DOHH2 (cell line): ENCODE measurements around the gene GFI1B.
"Not testable (repeated sequence)": the region's sequence is repeated elsewhere in the genome, so short reads cannot be mapped to it uniquely, and the experiment has no call there.

Experiments used
- H3F3A ChIP-seq: fragments of 200-600 bp; sonication (generic), shearing (Covaris generic); 2 replicates; pipeline ENCODE4 v1.6.0; 2016; ENCODE audit warnings: antibody characterized with exemption, mild to moderate bottlenecking; ENCODE audit not compliant: control insufficient read depth, insufficient read depth
- H3K27ac ChIP-seq: fragments of 200-600 bp; sonication (generic); 2 replicates; pipeline ENCODE4 v1.5.1; 2014; ENCODE audit warnings: low read depth, mild to moderate bottlenecking, low read length, moderate library complexity
- H3K27me3 ChIP-seq: fragments of 200-600 bp; sonication (generic); 2 replicates; pipeline ENCODE4 v1.6.1; 2014; ENCODE audit warnings: mild to moderate bottlenecking, low read length, mixed read lengths; ENCODE audit not compliant: control insufficient read depth
- H3K36me3 ChIP-seq: fragments of 200-600 bp; sonication (generic); 2 replicates; pipeline ENCODE4 v1.6.1; 2014; ENCODE audit warnings: mild to moderate bottlenecking, low read length, moderate library complexity, mixed read lengths; ENCODE audit not compliant: control insufficient read depth
- H3K4me1 ChIP-seq: fragments of 200-600 bp; sonication (generic); 2 replicates; pipeline ENCODE4 v1.6.1; 2014; ENCODE audit warnings: mild to moderate bottlenecking, low read length, mixed read lengths; ENCODE audit not compliant: control insufficient read depth
- H3K4me2 ChIP-seq: fragments of 200-600 bp; sonication (generic); 2 replicates; pipeline ENCODE4 v1.6.0; 2014; ENCODE audit warnings: mild to moderate bottlenecking, low read length, moderate library complexity
- H3K4me3 ChIP-seq: fragments of 200-600 bp; sonication (generic); 2 replicates; pipeline ENCODE4 v1.5.1; 2014; ENCODE audit warnings: mild to moderate bottlenecking, low read length, mixed read lengths
- H3K79me2 ChIP-seq: fragments of 200-600 bp; sonication (generic); 2 replicates; pipeline ENCODE4 v1.6.1; 2014; ENCODE audit warnings: mild to moderate bottlenecking, low read length, mixed read lengths; ENCODE audit not compliant: control insufficient read depth
- H3K9me2 ChIP-seq: fragments of 200-600 bp; sonication (generic); replicated peaks from 2 replicates; pipeline ENCODE4 v1.6.1; 2014; ENCODE audit warnings: mild to moderate bottlenecking, low read length, mixed read lengths; ENCODE audit not compliant: control insufficient read depth
- H3K9me3 ChIP-seq: fragments of 200-600 bp; sonication (generic); 2 replicates; pipeline ENCODE4 v1.6.1; 2014; ENCODE audit warnings: antibody characterized with exemption, low read length, mixed read lengths; ENCODE audit not compliant: control insufficient read depth, insufficient read depth
- H4K20me1 ChIP-seq: fragments of 200-600 bp; sonication (generic); 2 replicates; pipeline ENCODE4 v1.6.0; 2014; ENCODE audit warnings: low read depth, mild to moderate bottlenecking, antibody characterized with exemption, low read length, moderate library complexity; ENCODE audit not compliant: control insufficient read depth, insufficient read depth
- EZH2phosphoT487 ChIP-seq: fragments of 200-600 bp; sonication (generic); IDR thresholded peaks from 2 replicates; pipeline ENCODE4 v1.6.1; 2017; ENCODE audit warnings: borderline replicate concordance, mild to moderate bottlenecking, antibody characterized with exemption, low read length, moderate library complexity, mixed read lengths
- TF ChIP-seq, protein P1 (sequence below): fragments of 200-600 bp; sonication (generic); IDR thresholded peaks from one replicate; pipeline ENCODE4 v1.5.1; 2014; ENCODE audit warnings: antibody characterized with exemption, mild to moderate bottlenecking, low read depth, low read length; ENCODE audit not compliant: poor library complexity, severe bottlenecking

Gene GFI1B

DNA sequence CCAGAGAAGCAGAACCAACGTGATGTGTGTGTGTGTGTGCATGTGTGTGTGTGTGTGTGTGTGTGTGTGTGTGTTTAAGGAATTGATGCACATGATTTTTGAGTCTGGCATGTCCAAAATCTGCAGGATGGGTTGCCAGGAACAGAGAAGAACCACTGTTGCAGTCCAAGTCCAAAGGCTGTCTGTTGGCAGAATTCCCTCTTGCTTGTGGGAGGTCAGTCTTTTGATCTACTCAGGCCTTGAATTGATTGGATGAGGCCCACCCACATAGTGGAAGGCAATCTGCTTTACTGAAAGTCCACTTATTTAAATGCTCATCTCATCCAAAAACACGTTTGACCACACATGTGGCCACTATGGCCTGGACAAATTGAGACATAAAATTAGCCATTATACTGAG, 22.7 kb upstream of the GFI1B start:
- Histone ChIP-seq H3K9me3 (peaks cover 11% of the 10 kb centered on the region), H4K20me1 (no peaks in the 10 kb centered on the region)
- no peak for TF ChIP-seq EZH2phosphoT487
- TF ChIP-seq, protein P1, sequence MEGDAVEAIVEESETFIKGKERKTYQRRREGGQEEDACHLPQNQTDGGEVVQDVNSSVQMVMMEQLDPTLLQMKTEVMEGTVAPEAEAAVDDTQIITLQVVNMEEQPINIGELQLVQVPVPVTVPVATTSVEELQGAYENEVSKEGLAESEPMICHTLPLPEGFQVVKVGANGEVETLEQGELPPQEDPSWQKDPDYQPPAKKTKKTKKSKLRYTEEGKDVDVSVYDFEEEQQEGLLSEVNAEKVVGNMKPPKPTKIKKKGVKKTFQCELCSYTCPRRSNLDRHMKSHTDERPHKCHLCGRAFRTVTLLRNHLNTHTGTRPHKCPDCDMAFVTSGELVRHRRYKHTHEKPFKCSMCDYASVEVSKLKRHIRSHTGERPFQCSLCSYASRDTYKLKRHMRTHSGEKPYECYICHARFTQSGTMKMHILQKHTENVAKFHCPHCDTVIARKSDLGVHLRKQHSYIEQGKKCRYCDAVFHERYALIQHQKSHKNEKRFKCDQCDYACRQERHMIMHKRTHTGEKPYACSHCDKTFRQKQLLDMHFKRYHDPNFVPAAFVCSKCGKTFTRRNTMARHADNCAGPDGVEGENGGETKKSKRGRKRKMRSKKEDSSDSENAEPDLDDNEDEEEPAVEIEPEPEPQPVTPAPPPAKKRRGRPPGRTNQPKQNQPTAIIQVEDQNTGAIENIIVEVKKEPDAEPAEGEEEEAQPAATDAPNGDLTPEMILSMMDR, result no peak

DNA sequence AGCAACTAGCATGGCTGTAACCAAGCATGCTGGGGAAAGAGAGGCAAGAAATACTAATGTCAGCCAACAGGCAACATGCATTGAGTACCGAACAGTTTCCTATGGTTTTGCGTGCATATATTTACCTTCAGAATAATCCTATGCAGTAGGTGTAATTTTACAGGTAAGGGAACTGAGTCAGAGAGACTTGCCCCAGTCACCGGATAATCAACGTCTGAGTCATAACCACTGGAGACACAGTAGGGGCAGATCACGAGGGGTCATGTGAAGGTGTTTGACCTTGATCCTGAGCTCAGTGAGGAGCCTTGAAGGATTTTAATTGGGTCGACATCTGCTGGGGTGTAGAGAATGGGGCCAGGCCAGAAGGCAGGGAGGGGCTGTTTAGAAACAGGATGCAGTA, 20.7 kb upstream of the GFI1B start:
- Histone ChIP-seq H3K27me3 (no peaks in the 10 kb centered on the region), H3F3A (no peaks in the 10 kb centered on the region), H3K36me3 (no peaks in the 10 kb centered on the region), H3K4me2 (no peak overlapping the region), H3K9me3 (peaks cover 11% of the 10 kb centered on the region), H4K20me1 (no peaks in the 10 kb centered on the region), H3K79me2 (no peaks in the 10 kb centered on the region), H3K4me3 (no peak overlapping the region), H3K27ac (no peak overlapping the region), H3K4me1 (no peaks in the 10 kb centered on the region), H3K9me2 (no peaks in the 10 kb centered on the region)
- TF ChIP-seq, protein P1, result no peak
- no peak for TF ChIP-seq EZH2phosphoT487

More for the DNA sequence above, 22.7 kb upstream of the GFI1B start:
- no peak overlapping the region for H3K4me3 ChIP-seq
- H3K9me2 ChIP-seq, result no peaks in the 10 kb centered on the region
- no peaks in the 10 kb centered on the region for H3K27me3 ChIP-seq
- no peak overlapping the region for H3K4me2 ChIP-seq
- no peaks in the 10 kb centered on the region for H3F3A ChIP-seq
- H3K4me1 ChIP-seq, result no peaks in the 10 kb centered on the region
- H3K27ac ChIP-seq, result no peak overlapping the region
- no peaks in the 10 kb centered on the region for H3K36me3 ChIP-seq
- H3K79me2 ChIP-seq, result no peaks in the 10 kb centered on the region

DNA sequence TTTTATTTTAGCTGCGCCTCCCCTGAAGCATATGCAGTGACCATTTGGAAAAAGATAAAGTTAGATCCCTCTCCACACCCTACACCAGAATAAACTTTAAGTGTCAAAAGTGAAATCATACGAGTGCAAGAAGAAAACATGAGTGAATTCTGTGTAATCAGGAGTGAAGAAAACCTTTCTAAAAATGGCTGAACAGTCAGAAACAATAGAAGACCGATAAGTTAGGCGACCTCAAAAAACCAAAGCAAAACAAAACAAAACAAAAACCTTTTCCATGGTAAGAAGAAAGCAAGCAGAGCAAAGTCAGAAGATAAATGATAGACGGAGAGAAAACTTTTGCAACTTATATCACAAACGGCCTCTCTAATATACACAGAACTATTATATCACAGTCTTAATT, 17.5 kb upstream of the GFI1B start:
- H3K27ac ChIP-seq, result no peak overlapping the region
- no peaks in the 10 kb centered on the region for H3K9me3 ChIP-seq
- no peaks in the 10 kb centered on the region for H3K4me1 ChIP-seq
- H3K36me3 ChIP-seq, result no peaks in the 10 kb centered on the region
- no peak for TF ChIP-seq EZH2phosphoT487
- H3K27me3 ChIP-seq, result no peaks in the 10 kb centered on the region
- no peak overlapping the region for H3K4me3 ChIP-seq
- H3F3A ChIP-seq, result no peaks in the 10 kb centered on the region
- H3K79me2 ChIP-seq, result no peaks in the 10 kb centered on the region
- H3K4me2 ChIP-seq, result no peak overlapping the region
- no peaks in the 10 kb centered on the region for H3K9me2 ChIP-seq
- no peaks in the 10 kb centered on the region for H4K20me1 ChIP-seq

DNA sequence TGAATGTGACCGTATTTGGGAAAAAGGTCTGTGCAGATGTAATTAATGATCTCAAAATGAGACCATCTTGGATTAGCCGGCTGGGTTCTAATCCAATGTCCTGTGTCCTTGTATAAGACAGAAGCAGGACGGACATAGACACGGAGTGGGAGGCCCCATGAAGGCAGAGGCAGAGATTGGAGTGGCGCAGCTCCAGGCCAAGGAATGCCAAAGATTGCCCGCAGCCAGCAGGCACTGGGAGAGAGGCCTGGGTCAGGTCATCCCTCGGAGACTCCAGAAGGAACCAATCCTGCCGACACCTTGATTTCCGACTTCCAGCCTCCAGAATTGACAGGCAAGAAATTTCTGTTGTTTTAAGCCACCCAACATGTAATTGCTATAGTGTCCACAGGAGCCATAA, 13.0 kb upstream of the GFI1B start:
- no peaks in the 10 kb centered on the region for H3K79me2 ChIP-seq
- no peaks in the 10 kb centered on the region for H3K9me2 ChIP-seq
- H4K20me1 ChIP-seq, result no peaks in the 10 kb centered on the region
- TF ChIP-seq, protein P1, result no peak
- TF ChIP-seq EZH2phosphoT487, result no peak
- no peaks in the 10 kb centered on the region for H3K9me3 ChIP-seq
- no peaks in the 10 kb centered on the region for H3F3A ChIP-seq
- no peak overlapping the region for H3K4me3 ChIP-seq
- no peak overlapping the region for H3K4me2 ChIP-seq
- H3K27ac ChIP-seq, result no peak overlapping the region
- no peaks in the 10 kb centered on the region for H3K27me3 ChIP-seq
- H3K4me1 ChIP-seq, result peaks cover 12% of the 10 kb centered on the region
- H3K36me3 ChIP-seq, result no peaks in the 10 kb centered on the region

DNA sequence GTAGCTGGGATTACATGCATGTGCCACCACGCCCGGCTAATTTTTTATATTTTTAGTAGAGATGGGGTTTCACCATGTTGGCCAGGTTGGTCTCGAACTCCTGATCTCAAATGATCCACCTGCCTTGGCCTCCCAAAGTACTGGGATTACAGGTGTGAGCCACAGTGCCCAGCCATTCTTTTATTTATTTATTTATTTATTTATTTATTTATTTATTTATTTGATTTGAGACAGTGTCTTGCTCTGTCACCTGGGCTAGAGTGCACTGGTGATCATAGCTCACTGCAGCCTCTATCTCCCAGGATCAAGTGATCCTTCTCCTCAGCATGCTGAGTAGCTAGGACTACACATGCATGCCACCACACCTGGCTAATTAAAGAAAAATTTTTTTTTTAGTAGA, 10.6 kb upstream of the GFI1B start:
- H3K36me3 ChIP-seq, H4K20me1 ChIP-seq, H3K4me3 ChIP-seq, H3K79me2 ChIP-seq, H3K9me3 ChIP-seq, H3K4me2 ChIP-seq, H3K27me3 ChIP-seq, H3K9me2 ChIP-seq, H3F3A ChIP-seq, H3K27ac ChIP-seq: not testable (repeated sequence)
- H3K4me1 ChIP-seq, result peaks cover 29% of the 10 kb centered on the region
